ENCODE data around the gene ZNF227. TPM values are rescaled to one million over a fixed set of nuclear protein-coding genes. Genes with fewer than 3 reads are reported as not detected.

ZNF227 gene
- total RNA-seq, 4 donors from 2014 or later, result 4.7 to 16.4 (median 8.8) TPM

- Histone ChIP-seq H3K27ac (no peak overlapping the region), H3K36me3 (peaks cover 0 to 24% (median 0%) of the 10 kb centered on the region in 3 donors), H3K4me3 (no peak overlapping the region), H3K4me1 (no peaks in the 10 kb centered on the region), H3K27me3 (no peaks in the 10 kb centered on the region), H3K9me3 (peaks cover 0 to 89% (median 57%) of the 10 kb centered on the region in 3 donors)
- 50 to 81% methylated on average over 4 of the region's 4 CpGs for WGBS, 2 donors
- no peak for DNase-seq
- TF ChIP-seq CTCF (IDR thresholded peaks at IDR 0.05) (no peak), POLR2A (IDR thresholded peaks at IDR 0.05) (no peak)
- intact Hi-C loops (cut with DNase I), result no loop called here
These were observed 65.9 kb downstream of the ZNF227 start for GRCh38 chr19:44278181-44278690.

- Histone ChIP-seq H3K36me3 (peaks cover 0 to 5% (median 0%) of the 10 kb centered on the region in 3 donors), H3K27me3 (no peaks in the 10 kb centered on the region), H3K4me3 (no peak overlapping the region), H3K9me3 (peaks cover 0 to 90% (median 50%) of the 10 kb centered on the region in 3 donors), H3K4me1 (no peaks in the 10 kb centered on the region), H3K27ac (no peak overlapping the region)
- 85 to 90% methylated on average over 10 of the region's 10 CpGs for WGBS, 2 donors
- no peak for DNase-seq
- intact Hi-C loops (cut with DNase I), result no loop called here
- TF ChIP-seq POLR2A (IDR thresholded peaks at IDR 0.05) (no peak), CTCF (IDR thresholded peaks at IDR 0.05) (no peak)
These were observed 68.6 kb downstream of the ZNF227 start for GRCh38 chr19:44280916-44281315.

GRCh38 chr19:44282846-44283245, 70.5 kb downstream of the ZNF227 start:
- Histone ChIP-seq H3K9me3 (peaks cover 0 to 94% (median 48%) of the 10 kb centered on the region in 3 donors), H3K27ac (no peak overlapping the region), H3K4me3 (no peak overlapping the region), H3K27me3 (no peaks in the 10 kb centered on the region), H3K36me3 (peaks cover 0 to 15% (median 0%) of the 10 kb centered on the region in 3 donors), H3K4me1 (no peaks in the 10 kb centered on the region)
- no peak for DNase-seq
- TF ChIP-seq POLR2A (IDR thresholded peaks at IDR 0.05) (no peak), CTCF (IDR thresholded peaks at IDR 0.05) (no peak)
- intact Hi-C loops (cut with DNase I), result no loop called here
- 76 to 80% methylated on average over 3 of the region's 3 CpGs for WGBS, 2 donors

GRCh38 chr19:44284968-44285367, 72.6 kb downstream of the ZNF227 start:
- Histone ChIP-seq H3K36me3 (peaks cover 0 to 37% (median 8%) of the 10 kb centered on the region in 3 donors), H3K9me3 (peaks cover 0 to 95% (median 47%) of the 10 kb centered on the region in 3 donors), H3K4me3 (no peak overlapping the region), H3K27ac (no peak overlapping the region), H3K4me1 (no peaks in the 10 kb centered on the region), H3K27me3 (no peaks in the 10 kb centered on the region)
- whole genome bisulfite sequencing, 2 donors, result 71 to 89% methylated on average over 4 of the region's 4 CpGs
- intact Hi-C loops (cut with DNase I), result no loop called here
- no peak for DNase-seq
- TF ChIP-seq POLR2A (IDR thresholded peaks at IDR 0.05) (no peak), CTCF (IDR thresholded peaks at IDR 0.05) (no peak)

Other genes with a start within 250 kb of the ZNF227 start
- gene ZNF155, start 228.3 kb upstream of the ZNF227 start, total RNA-seq, result 1 to 10 TPM; 2.0 to 7.1 (median 3.8) TPM
- gene ZNF230, start 209.6 kb upstream of the ZNF227 start, total RNA-seq, result 1 to 10 TPM; 1.1 to 6.3 (median 1.8) TPM
- gene ZNF222, start 187.2 kb upstream of the ZNF227 start, total RNA-seq, result 1 to 10 TPM; 1.1 to 6.7 (median 3.1) TPM
- gene ZNF223, start 160.5 kb upstream of the ZNF227 start, total RNA-seq, result 1 to 10 TPM; 2.7 to 4.9 (median 3.5) TPM
- 1 to 10 TPM in 2 of 4 donors, under 1 TPM in 2; 0.44 to 1.9 (median 0.80) TPM for gene ZNF284, start 140.4 kb upstream of the ZNF227 start, total RNA-seq
- 10 to 100 TPM in 1 of 4 donors, 1 to 10 TPM in 3; 5.7 to 23.8 (median 8.2) TPM for gene ZNF224, start 118.2 kb upstream of the ZNF227 start, total RNA-seq
- gene ZNF225, start 99.1 kb upstream of the ZNF227 start, total RNA-seq, result 1 to 10 TPM; 1.2 to 3.1 (median 2.4) TPM
- gene ZNF234, start 71.0 kb upstream of the ZNF227 start, total RNA-seq, result 1 to 10 TPM in 3 of 4 donors, under 1 TPM in 1; 0.88 to 8.4 (median 3.4) TPM
- 10 to 100 TPM in 3 of 4 donors, 1 to 10 TPM in 1; 9.9 to 23.8 (median 12.9) TPM for gene ZNF226, start 47.4 kb upstream of the ZNF227 start, total RNA-seq
- gene ZNF233, start 47.4 kb downstream of the ZNF227 start, total RNA-seq, result under 1 TPM in 1 of 4 donors, not detected in 3; 0.57 TPM
- gene ZNF235, start 92.5 kb downstream of the ZNF227 start, total RNA-seq, result 1 to 10 TPM; 1.8 to 3.6 (median 2.1) TPM
- 1 to 10 TPM in 3 of 4 donors, under 1 TPM in 1; 0.83 to 5.9 (median 2.6) TPM for gene ZNF112, start 144.1 kb downstream of the ZNF227 start, total RNA-seq
- 1 to 10 TPM in 2 of 4 donors, under 1 TPM in 2; 0.18 to 2.8 (median 0.80) TPM for gene ZNF285, start 189.1 kb downstream of the ZNF227 start, total RNA-seq
- gene ZNF229, start 235.9 kb downstream of the ZNF227 start, total RNA-seq, result 1 to 10 TPM; 1.1 to 3.4 (median 2.3) TPM

All from esophagus squamous epithelium (tissue), 5 donors.